GM18951 (cell line): ENCODE data around the gene CAND1.

Experiments
- POLR2A ChIP-seq: IDR thresholded peaks from 4 replicates; pipeline ENCODE4 v1.6.1; 2011; ENCODE audit warnings: mild to moderate bottlenecking; ENCODE audit not compliant: insufficient read length, insufficient read depth; ENCODE audit errors: extremely low read depth
- in situ Hi-C: fragments of 300-500 bp; cut with MboI; formaldehyde crosslinking; loops from one replicate; pipeline ENCODE4 v1.12.0; 2022; ENCODE audit warnings: low sequenced_read_pairs, mixed read lengths, inconsistent platforms; ENCODE audit not compliant: unreplicated experiment

CAND1 gene

GRCh38 chr12:67268896-67269632 lies at the start of gene CAND1:
Gene CAND1 (plus strand): TSS chr12:67269358. CDS start chr12:67269718, 360 bp downstream.
- in situ Hi-C loops, result no loop called here
- peak; percentile 84 for TF ChIP-seq POLR2A

- in situ Hi-C loops, result no loop called here
- TF ChIP-seq POLR2A, result no peak
Measured at GRCh38 chr12:67220065-67220464, 49.1 kb upstream of the CAND1 start.

GRCh38 chr12:67222302-67222701 lies 46.9 kb upstream of the CAND1 start:
- in situ Hi-C loops, result no loop called here
- TF ChIP-seq POLR2A, result no peak

GRCh38 chr12:67223225-67223624 lies 45.9 kb upstream of the CAND1 start:
- TF ChIP-seq POLR2A, result no peak

GRCh38 chr12:67237231-67237630 lies 31.9 kb upstream of the CAND1 start:
- in situ Hi-C loops, result no loop called here
- no peak for TF ChIP-seq POLR2A

More at GRCh38 chr12:67223225-67223624, 45.9 kb upstream of the CAND1 start:
- in situ Hi-C loops, result no loop called here

GRCh38 chr12:67239061-67239460 lies 30.1 kb upstream of the CAND1 start:
- TF ChIP-seq POLR2A, result no peak
- in situ Hi-C loops, result no loop called here

GRCh38 chr12:67241482-67241881 lies 27.7 kb upstream of the CAND1 start:
- no peak for TF ChIP-seq POLR2A
- in situ Hi-C loops, result no loop called here

- in situ Hi-C loops, result no loop called here
- TF ChIP-seq POLR2A, result no peak
Measured at GRCh38 chr12:67243260-67243659, 25.9 kb upstream of the CAND1 start.

- no peak for TF ChIP-seq POLR2A
- in situ Hi-C loops, result no loop called here
Measured at GRCh38 chr12:67245571-67245970, 23.6 kb upstream of the CAND1 start.

- in situ Hi-C loops, result no loop called here
- no peak for TF ChIP-seq POLR2A
Measured at GRCh38 chr12:67251012-67251411, 18.1 kb upstream of the CAND1 start.

- in situ Hi-C loops, result no loop called here
- TF ChIP-seq POLR2A, result no peak
Measured at GRCh38 chr12:67254372-67255026, 14.7 kb upstream of the CAND1 start.

GRCh38 chr12:67256649-67257048 lies 12.5 kb upstream of the CAND1 start:
- TF ChIP-seq POLR2A, result no peak
- in situ Hi-C loops, result no loop called here

- TF ChIP-seq POLR2A, result no peak
- in situ Hi-C loops, result no loop called here
Measured at GRCh38 chr12:67263471-67263870, 5.7 kb upstream of the CAND1 start.

- TF ChIP-seq POLR2A, result peak; percentile 49
- in situ Hi-C loops, result no loop called here
Measured at GRCh38 chr12:67268335-67268895, 743 bp upstream of the CAND1 start.
